ENCODE results near the gene C14orf119. TPM values are rescaled to one million over a fixed set of nuclear protein-coding genes. Genes with fewer than 3 reads are reported as not detected.
A peak's percentile ranks its signal among the peaks of the same experiment; 100 is the strongest.

C14orf119 gene
- total and polyA plus RNA-seq, 9 of the 15 experiments (the other 6 are each of a cell fraction or from before 2014, with no cell fraction given): 36.7 to 251 (median 51.8) TPM

DNA sequence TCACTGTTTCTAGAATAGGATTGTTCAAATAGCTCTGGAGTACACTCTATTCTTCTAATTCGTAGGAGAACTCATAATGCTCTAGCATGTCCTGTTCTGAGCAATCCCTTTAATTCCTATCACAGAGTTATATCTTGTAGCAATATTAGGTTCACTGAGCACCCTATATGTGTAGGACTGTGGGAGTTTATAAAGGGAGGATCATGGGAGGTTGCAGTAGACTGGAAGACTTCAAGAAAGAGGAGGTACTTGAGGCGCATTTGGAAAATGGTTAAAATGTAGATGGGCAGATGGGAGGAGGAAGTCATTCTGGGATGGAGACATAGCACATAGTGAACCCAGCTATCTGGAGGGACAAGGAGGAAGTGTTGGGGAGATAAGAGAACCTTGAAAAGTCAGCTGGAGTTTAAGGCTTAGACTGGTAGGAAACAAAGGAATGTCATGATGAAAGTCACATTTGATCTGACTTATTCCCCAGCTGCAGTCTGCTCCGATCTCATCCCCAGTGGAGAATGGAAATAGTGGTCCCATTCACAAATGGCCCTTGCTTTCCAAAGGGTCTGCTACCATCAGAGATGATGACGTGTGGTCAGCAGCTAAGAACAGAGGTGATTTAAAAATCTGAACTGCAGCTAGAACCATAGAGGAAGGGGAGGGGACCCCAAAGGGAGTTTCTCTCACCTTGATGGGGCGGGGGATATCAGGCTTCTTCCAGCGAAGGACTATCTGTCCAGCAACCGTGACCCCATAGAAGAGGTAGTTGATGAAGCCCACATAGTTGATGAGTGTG lies 33.9 kb downstream of the C14orf119 start (continued):
- TF ChIP-seq NRF1 (conservative IDR thresholded peaks at IDR 0.05 in 1 of 2, IDR thresholded peaks at IDR 0.05 in 1 of 2): no peak
- TF ChIP-seq NCOA6 (IDR thresholded peaks at IDR 0.05): no peak
- TF ChIP-seq GATAD2A (IDR thresholded peaks at IDR 0.05): 0 out of 2 replicates have a peak, but pooled peaks have one; percentile 10
- TF ChIP-seq NR4A1 (CRISPR knock-in tag; IDR thresholded peaks at IDR 0.05): no peak
- no peak for TF ChIP-seq NR4A1 (tag; IDR thresholded peaks at IDR 0.05)
- TF ChIP-seq ADNP (tag; IDR thresholded peaks at IDR 0.05): no peak
- TF ChIP-seq RBM14 (IDR thresholded peaks at IDR 0.05; ENCODE audit: borderline replicate concordance, insufficient read depth, low read depth, low read length): no peak
- no peak for TF ChIP-seq TAF15 (IDR thresholded peaks at IDR 0.05; ENCODE audit: low read depth, low read length)
- TF ChIP-seq, protein P1, sequence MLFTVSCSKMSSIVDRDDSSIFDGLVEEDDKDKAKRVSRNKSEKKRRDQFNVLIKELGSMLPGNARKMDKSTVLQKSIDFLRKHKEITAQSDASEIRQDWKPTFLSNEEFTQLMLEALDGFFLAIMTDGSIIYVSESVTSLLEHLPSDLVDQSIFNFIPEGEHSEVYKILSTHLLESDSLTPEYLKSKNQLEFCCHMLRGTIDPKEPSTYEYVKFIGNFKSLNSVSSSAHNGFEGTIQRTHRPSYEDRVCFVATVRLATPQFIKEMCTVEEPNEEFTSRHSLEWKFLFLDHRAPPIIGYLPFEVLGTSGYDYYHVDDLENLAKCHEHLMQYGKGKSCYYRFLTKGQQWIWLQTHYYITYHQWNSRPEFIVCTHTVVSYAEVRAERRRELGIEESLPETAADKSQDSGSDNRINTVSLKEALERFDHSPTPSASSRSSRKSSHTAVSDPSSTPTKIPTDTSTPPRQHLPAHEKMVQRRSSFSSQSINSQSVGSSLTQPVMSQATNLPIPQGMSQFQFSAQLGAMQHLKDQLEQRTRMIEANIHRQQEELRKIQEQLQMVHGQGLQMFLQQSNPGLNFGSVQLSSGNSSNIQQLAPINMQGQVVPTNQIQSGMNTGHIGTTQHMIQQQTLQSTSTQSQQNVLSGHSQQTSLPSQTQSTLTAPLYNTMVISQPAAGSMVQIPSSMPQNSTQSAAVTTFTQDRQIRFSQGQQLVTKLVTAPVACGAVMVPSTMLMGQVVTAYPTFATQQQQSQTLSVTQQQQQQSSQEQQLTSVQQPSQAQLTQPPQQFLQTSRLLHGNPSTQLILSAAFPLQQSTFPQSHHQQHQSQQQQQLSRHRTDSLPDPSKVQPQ (CRISPR knock-in tag; IDR thresholded peaks at IDR 0.05; ENCODE audit: borderline replicate concordance): no peak
- no peak for TF ChIP-seq ZNF436 (CRISPR knock-in tag; IDR thresholded peaks at IDR 0.05)
- no peak for TF ChIP-seq FIP1L1 (IDR thresholded peaks at IDR 0.05; ENCODE audit: low read depth, low read length, poor library complexity, severe bottlenecking)
- TF ChIP-seq CBX5 (IDR thresholded peaks at IDR 0.05; ENCODE audit: borderline replicate concordance, low read depth): no peak
- peak; percentile 62; the same call in 1 of the 2 replicates for TF ChIP-seq KLF16 (IDR thresholded peaks at IDR 0.05)
- TF ChIP-seq, protein P2, sequence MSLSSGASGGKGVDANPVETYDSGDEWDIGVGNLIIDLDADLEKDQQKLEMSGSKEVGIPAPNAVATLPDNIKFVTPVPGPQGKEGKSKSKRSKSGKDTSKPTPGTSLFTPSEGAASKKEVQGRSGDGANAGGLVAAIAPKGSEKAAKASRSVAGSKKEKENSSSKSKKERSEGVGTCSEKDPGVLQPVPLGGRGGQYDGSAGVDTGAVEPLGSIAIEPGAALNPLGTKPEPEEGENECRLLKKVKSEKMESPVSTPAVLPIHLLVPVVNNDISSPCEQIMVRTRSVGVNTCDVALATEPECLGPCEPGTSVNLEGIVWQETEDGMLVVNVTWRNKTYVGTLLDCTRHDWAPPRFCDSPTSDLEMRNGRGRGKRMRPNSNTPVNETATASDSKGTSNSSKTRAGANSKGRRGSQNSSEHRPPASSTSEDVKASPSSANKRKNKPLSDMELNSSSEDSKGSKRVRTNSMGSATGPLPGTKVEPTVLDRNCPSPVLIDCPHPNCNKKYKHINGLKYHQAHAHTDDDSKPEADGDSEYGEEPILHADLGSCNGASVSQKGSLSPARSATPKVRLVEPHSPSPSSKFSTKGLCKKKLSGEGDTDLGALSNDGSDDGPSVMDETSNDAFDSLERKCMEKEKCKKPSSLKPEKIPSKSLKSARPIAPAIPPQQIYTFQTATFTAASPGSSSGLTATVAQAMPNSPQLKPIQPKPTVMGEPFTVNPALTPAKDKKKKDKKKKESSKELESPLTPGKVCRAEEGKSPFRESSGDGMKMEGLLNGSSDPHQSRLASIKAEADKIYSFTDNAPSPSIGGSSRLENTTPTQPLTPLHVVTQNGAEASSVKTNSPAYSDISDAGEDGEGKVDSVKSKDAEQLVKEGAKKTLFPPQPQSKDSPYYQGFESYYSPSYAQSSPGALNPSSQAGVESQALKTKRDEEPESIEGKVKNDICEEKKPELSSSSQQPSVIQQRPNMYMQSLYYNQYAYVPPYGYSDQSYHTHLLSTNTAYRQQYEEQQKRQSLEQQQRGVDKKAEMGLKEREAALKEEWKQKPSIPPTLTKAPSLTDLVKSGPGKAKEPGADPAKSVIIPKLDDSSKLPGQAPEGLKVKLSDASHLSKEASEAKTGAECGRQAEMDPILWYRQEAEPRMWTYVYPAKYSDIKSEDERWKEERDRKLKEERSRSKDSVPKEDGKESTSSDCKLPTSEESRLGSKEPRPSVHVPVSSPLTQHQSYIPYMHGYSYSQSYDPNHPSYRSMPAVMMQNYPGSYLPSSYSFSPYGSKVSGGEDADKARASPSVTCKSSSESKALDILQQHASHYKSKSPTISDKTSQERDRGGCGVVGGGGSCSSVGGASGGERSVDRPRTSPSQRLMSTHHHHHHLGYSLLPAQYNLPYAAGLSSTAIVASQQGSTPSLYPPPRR (CRISPR knock-in tag; IDR thresholded peaks at IDR 0.05; ENCODE audit: borderline replicate concordance): no peak
- TF ChIP-seq, protein P3, sequence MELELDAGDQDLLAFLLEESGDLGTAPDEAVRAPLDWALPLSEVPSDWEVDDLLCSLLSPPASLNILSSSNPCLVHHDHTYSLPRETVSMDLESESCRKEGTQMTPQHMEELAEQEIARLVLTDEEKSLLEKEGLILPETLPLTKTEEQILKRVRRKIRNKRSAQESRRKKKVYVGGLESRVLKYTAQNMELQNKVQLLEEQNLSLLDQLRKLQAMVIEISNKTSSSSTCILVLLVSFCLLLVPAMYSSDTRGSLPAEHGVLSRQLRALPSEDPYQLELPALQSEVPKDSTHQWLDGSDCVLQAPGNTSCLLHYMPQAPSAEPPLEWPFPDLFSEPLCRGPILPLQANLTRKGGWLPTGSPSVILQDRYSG (tag; conservative IDR thresholded peaks at IDR 0.05; ENCODE audit: low read depth): no peak
- TF ChIP-seq POLR3G (IDR thresholded peaks at IDR 0.05; ENCODE audit: extremely low read depth, insufficient read length, insufficient replicate concordance): no peak

All from K562 (cell line).